GM19467 (cell line): Measurements from ENCODE around the gene ARHGAP22.

Source experiments
- ATAC-seq: cut with Tn5 transposase; IDR thresholded peaks from one replicate; pipeline ENCODE4 v1.9.1; 2021; ENCODE audit warnings: mild to moderate bottlenecking, moderate library complexity; ENCODE audit not compliant: unreplicated experiment

Gene ARHGAP22

DNA sequence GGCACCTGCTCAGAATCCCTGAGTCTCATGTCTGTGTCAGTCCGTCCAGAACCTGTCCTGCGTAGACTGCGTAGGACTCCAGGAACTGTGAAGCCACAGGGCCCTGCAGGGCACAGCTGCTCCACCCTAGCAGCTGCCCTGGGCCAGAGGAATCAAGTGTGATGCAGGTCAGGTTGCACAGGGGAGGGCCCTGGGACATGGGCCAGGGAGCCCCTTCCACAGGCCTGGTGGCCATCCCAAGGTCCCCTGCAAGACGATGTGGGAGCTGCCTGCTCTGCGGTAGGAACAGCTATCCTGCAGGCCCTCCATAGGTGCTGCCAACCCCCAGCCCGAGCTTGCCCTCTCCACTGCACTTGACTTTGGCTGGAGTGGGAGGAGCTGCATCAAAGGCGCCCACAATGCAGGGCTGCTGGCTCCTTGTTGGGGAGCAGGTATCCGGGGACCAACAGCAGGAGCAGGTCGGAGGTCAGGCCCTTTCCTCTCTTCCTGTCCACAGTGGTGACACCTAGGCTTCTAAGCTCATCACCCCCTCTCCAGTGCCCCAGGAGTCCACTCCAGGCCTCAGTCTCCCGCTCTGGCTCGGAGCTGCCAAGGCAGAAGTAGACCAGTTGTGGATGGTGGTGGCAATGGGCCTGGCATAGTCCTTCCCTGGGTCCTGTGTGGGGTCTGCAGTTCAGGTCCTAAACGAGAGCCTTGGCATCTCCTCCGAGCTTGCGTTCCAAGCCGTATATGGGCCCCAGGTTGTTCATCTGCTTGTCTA lies 149.3 kb downstream of the ARHGAP22 start:
- ATAC-seq, result no peak

DNA sequence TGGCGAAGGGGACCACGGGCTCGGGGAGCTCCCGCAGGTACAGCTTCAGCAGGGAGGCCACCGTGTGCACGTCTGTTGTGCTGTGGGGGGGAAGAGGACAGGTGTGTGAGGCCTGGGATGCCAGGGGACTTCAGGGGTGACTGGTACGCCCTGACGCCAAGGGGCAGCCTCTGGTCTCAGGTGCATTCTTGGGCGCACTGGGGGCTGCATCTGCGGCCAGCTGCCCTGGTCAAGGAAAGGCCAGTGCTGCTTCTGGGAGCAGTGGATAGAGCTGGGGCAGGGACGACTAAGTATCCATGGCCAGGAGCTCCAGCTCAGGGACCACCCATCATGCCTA lies 149.8 kb downstream of the ARHGAP22 start:
- no peak for ATAC-seq

DNA sequence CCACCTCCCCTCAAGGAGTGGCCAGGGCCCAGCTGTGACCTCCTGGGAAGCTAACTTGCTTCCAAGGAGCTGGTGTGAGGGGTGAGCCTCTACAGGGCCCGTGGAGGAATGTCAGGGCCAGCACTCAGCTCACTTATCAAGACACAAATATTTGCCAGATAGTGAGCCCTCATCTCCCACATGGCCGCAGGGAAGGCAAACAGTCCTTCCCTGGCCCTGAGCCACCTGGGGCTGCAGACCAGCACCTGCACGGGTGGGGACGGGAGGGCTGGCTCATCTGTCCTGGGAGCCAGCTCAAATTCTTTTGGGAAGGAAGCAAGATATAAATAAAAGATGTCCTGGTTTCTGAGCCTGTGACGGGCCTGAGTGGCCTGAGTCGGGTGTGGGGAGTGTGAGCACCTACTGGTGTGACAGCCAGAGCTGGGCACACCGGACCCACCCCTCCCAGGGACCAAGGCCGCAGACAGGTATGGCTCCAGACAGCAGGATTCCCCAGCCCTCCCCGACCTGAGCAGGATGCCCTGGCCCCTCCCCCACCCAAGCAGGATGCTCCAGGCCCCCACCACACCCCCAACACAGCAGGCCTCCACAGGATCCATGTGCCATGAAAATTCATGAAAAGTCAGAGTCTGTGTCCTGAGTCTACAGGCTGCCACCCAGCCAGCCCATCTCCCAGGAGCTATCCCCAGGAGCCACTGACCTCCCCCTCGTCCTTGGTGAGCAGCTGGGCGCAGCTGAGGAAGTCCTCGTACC lies 150.4 kb downstream of the ARHGAP22 start:
- ATAC-seq, result no peak

DNA sequence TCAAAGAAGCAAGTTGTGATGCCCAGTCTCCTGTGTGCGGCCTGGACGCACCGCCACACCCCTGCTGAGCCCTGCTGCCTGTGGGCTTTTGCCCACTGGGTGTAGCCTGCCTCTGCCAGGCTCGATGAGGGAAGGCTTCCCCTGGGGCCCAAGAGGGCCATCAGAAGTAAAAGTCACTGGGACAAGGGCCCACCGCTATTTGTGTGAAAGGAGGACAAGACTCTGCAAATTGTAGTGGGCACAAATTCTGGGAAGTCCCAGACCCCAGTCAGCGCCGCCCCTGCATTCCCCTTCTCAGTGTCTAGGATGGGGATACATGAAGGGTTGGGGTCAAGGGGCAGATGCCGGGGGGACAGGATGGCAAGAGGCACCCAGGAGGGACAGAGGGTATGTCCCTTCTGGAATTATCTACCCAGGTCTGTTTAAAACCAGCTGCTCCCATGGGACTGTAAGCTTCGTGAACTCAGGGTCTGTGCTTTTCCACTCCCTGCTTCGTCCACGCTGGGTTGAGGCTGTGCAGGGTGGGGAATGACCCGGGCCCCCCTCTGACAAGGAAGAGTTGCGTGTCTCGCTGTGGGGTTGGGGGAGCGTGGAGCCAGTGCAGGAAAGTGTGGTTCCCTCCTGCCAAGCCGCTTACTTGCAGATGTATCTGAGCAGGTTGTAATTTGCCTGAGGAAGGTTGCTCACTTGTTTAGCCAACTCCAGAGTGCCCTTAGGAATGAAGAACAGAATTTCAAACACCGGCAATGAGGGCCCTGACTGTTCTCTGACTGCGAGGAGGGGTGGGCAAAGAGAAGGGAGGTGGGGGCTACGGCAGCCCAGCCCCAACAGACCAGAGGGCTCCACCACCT lies 151.2 kb downstream of the ARHGAP22 start:
- no peak for ATAC-seq

DNA sequence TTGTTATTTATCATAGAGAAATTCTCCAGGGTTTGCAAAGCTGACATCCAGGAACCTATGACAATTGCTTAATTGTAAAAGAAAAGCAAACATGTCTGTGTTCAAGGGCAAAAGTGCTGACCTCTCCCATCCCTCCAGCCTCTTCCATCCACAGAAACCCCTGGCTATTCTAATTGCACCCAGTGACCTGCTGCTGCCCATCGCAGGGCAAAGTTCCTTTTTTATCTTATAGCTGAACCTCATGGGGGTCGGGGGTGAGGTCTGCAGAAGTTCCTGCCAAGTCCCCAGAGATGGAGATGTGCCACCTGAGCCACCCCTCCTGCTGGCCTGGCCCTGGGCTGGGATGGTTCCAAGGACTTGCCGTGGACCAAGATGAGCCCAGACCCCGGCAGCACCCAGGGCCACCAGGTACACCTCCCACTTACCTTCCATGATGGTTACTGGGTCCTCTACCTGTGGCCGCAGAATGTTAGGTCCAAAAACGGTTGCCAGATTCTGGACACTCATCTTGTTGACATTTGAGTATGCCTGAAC lies 151.9 kb downstream of the ARHGAP22 start:
- no peak for ATAC-seq

DNA sequence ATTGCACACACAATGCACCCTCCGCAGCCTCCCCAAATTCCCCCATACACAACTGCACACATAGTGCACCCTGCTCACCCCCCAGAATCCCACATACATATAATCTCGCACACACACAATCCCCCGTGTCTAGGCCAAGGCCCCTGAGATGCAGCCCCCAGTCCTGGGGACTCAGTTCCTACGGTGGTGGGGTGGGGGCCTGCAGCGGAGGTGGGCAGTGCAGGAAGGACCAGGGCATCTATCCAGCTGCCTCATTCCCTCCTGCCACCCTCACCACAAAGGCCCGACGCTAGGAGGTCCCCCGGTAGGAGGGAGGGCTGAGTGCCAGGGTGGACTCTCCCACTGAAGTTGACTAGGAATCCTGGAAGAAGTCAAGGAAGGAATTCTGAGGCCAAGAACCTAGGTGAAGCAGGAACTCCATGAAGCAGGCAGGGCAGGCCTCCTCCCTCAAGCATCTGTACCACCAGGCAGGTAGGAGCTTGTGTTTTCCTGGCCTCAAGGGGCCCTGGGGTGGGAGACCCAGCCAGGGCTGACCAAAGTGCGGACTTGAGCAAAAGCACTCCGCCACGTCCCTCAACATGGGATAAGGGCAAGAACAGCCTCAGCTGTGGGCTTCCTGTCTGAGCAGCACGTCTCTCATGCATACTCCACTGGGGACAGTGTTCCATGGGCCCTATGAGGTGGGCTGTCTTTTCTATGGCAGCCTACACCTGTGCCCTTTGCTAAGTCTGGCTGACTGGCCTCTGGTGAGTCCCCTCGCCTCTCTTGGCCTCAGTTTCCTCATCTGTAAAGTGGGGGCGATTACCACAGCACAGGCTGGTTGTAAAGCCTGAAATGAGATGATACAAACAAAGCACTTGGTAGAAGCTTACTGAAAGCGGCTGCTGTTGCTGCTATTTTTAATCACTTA lies 152.6 kb downstream of the ARHGAP22 start:
- no peak for ATAC-seq

DNA sequence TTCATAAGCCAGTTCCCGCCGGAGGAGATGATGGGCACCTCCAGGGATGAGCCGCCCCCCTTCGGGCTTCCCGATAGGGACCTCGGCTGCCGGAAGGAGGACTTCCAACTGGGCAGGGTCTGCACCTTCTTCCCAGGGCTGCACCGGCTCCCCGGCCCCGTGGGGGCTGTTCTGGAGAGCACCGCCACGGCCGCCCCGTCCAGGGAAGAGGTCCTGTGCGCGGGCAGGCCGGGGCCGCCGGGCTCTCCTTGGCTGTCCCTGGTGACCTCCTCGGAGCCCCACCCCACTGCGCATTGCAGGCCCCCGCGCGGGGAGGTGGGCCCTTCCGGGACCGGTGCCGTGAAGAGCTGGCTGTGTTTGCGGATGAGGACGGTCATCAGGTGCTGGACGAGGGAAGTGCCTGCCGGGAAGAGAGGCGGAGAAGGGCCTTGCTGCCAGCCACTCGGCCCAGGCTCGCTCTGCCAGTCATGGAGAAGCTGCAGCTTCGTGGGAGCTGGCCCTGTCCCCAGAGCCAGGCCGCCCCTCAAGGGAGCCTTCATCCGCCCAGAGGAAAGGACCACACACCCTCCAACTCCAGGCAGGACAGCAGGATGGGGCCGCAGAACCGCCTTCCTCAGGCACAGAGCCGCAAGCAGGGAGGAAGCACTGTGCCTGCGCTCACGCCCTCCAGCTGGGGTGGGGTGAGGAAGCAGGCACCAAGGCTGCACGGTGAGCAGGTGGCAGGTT lies 154.0 kb downstream of the ARHGAP22 start:
- no peak for ATAC-seq

DNA sequence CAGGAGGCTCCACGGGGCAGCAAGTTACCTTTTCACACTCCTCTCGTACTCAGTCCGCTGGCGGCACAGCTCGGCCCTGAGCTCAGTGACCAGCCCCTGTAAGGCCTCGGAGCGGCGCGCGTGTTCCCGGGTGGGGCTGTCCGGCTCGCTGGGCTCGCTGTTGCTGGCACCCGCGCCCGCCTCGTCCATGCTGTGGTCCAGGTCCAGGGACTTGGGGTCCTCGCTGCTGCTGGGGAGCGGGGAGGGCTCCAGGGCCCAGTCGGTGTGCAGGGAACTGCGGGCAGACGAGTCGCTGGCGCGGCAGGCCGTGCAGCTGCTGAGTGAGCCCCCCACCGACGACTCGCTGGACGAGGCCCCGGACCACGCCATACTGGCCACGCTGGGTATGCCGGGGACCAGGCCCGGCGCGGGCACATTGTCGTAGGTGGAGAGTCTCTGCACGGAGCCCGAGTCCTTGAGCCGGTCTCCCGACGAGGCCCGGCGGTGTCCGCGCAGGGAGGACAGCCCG lies 154.6 kb downstream of the ARHGAP22 start:
- ATAC-seq, result no peak

DNA sequence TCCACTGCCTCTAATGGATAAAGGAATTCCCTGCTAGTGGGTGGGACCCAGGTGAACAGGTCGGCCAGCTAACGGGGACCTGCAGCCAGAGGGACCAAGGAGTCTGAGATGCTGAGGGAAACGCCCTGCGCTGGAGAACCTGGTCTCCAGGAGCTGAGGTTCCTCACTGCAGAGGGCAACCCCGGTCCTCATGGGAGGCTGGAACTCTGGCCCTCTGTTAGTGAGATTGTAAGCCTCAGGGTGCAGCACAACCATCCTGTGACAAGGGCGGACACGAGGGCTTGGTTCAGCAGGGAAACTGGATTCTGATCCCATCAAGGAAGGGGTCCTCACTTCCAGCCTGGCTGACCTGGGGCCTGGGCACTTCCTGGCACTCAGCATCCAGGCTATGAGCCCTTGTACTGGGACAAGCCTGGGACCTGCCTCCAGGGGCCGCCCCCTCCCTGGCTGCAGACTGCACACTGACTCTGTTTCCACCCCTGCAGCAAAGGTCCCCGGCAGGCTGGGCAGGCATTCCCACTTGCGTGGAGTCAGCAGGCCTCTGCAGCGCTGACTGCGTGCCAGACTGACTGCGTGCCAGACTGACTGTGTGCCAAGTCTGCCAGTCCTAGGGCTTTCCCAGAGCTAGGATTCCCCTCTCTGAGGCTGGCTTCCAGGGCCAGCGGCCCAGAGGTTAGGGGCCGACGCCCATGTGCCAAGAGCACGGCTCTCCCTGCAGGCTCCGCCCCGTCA lies 155.2 kb downstream of the ARHGAP22 start:
- no peak for ATAC-seq

DNA sequence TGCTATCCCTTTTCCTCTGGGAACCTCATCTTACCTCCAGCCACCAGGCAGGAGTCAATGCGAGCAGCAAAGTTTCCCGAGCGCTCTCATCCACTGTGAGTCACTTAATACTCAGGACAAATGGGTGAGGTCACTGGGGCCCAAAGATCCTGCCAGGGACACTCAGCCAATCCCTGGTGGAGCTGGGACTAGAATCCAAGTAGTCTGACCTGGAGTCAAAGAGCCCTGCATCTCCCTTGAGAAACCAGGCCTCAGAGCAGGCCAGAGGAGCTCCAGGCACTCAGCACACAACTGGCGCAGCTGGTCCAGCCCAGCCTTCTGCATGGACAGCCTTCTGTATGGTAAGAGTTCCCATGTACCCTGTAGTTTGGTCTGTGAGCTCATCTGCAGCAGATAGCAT lies 156.1 kb downstream of the ARHGAP22 start:
- ATAC-seq, result no peak

DNA sequence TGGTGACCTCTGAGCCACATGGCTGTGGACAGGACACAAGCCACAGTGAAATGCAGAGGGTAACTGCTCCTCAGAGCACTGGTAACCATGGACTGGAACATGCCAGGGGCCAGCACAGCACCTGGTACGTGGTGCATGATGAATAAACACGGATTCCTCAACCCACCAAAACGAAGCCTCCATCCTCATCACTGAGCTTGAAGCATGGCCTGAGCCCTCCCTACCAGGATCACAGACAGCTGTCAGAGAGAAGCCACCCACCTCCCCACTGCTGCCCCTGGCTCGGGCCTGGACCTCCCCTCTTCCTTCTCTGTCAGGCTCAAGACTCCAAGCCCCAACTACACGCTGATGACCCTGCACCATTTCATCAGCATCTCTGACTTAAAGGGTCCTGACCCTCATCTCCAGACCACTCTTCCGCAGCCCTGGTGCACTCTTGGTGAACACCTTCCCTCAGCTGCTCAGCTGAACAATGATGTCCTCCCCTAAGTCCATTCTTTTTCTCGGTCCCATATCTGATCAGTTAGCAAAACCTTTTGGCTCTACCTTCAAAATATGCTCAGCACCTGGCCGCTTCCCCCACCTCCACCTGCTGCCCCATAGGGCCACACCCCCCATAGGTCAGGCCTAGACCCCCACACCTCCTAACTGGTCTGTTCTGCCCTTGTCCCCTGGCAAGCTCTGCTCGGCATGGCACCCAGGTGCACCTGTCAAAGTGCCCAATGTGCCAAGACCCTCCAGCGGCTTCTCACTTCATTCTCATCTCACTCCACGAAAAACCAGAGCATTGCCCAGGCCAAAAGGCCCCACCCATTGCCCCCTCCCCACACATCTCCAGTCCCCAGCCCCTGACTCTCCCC lies 157.3 kb downstream of the ARHGAP22 start:
- no peak for ATAC-seq

DNA sequence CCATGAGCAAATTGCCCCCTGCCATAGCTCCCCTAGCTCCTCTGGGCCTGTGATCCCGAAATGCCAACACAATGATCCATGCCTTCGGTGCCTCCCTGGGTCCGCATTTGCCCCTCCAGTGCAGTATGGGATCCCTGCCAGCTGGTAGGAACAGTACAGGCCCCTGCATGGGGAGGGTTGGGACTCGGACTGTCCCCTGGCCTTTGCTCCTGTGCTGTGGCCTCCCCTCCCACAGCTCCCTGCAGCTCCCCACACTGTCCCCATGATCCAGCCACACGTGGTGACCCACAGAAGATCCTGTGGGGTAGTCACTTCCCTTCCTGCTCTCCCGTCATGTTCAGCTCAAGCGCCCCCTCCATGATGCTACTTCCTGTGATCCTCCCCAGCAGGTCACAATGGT lies 158.1 kb downstream of the ARHGAP22 start:
- ATAC-seq, result no peak

DNA sequence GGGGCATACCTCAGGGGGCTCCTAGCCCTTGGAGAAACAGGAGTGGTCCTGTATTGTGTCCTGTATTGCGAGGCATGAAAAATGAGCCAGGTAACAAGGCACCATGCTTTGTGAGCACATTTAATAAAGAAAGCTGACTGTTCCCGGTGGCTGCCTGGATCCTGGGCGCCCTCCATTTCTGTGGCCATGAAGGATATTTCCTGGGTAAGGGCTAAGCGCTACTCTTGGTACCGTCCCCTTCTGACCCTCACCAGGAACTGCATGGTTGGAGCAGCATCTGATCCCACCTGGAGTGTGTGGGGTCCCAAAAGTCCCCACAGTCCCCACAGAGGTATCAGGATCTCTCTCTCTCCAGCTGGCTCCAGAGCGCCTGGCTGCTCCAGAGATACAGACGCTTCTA lies 158.9 kb downstream of the ARHGAP22 start:
- ATAC-seq, result no peak

DNA sequence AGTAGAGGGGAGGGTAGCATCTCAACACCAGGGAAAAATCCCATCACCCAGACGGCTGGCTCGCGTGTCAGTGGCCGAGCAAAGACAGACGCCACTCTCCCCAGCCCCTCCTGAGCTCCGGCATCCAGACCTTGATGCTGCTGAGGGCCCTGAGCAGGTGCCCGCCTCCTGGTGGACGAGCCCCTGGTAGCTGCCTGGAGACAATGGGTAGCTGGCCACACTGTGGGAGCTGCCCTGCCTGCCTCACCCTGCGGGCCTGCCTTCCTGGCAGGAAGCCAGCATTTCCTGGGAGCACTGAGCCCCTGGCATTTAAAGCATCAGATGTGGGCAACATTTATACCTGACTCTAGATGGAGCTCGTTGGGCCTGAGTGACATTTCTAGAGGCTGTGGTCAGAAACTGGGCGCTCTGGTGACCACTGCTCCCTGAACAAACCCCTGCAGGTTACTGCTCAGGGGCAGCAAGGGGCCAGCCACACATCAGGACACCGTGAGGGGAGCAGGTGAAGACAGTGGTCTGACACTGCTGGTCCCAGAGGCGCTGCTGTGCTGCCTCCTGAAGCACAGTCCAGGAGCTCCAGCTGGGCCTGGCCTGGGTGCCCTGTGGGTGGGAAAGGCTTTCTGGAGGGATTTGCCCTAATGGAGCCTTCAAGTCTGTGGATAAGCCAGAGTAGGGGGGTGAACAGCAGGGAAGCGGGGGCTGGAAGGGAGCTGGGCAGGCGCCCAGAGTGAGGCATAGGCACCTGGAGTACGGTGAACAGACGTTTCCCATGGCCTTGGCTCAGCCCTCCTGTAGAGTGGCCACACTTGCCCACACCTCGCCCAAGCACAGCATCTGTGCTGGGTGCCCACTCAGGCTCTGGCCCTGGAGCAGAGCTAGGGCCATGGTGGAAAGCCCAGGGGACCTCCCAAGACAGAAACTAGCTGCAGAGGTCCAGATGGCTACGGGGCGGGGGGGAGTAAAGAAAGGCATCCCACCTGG lies 159.7 kb downstream of the ARHGAP22 start:
- no peak for ATAC-seq

DNA sequence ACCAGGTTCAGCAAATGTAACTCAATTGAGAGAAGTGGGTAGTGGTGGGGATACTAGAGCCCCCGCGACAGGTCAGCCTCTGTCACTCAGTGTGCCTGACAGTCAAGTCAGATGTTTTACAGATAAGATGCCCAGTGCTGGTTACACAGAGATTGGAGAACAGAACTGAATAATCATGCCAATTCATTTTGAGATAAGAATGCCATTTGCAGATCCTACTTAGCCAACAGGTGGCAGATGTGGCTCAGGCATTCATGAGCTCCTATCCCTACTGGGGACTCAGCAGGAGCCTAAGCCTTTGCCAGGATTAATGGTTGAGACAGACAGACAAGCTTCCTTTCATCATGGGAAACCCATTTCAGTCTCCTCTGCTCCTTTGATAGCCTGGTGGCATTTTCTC lies 160.6 kb downstream of the ARHGAP22 start:
- ATAC-seq, result no peak

DNA sequence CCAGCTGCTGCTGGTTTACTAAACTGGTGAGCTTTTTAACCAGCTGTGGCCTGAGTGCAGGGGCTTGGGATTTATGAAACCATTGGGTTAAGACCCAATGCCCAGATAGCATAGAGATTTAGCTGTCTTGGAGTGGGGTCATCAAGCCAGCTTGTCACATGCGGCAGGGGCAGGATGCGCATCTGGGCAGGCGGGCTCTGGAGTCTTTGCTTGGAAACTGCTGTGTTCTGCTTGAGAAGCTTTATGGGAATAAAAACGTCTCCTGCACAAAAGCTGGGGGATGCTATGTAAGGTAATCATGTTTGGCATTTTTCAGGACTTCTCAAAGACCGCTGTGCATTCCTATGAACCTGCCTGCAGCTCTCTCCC lies 162.1 kb downstream of the ARHGAP22 start:
- no peak for ATAC-seq
